NB4 (cell line): ENCODE data around the gene ARVCF.

Source experiments
- DNase-seq: peaks from one replicate; pipeline ENCODE4 v3.0.0; 2010; ENCODE audit warnings: low read depth
- H3K4me3 ChIP-seq: one replicate; pipeline ENCODE4 v1.5.1; 2011; ENCODE audit warnings: mild to moderate bottlenecking, low read depth, low read length, moderate library complexity
- CTCF ChIP-seq: IDR thresholded peaks from one replicate; pipeline ENCODE4 v1.5.1; 2012; ENCODE audit warnings: low read depth, low read length
- MAX ChIP-seq: IDR thresholded peaks from 2 replicates; pipeline ENCODE4 v1.6.1; 2011; ENCODE audit warnings: low read depth, low read length
- MYC ChIP-seq: IDR thresholded peaks from 2 replicates; pipeline ENCODE4 v1.6.1; 2011; ENCODE audit warnings: low read depth, low read length
- POLR2A ChIP-seq: IDR thresholded peaks from 2 replicates; pipeline ENCODE4 v1.6.1; 2011; ENCODE audit warnings: mild to moderate bottlenecking; ENCODE audit not compliant: insufficient read length; ENCODE audit errors: extremely low read depth

The ARVCF gene

GRCh38 chr22:19967850-19968449 lies 48.7 kb downstream of the ARVCF start:
- DNase-seq, result no peak
- TF ChIP-seq POLR2A (no peak), CTCF (no peak), MYC (no peak), MAX (no peak)
- no peak overlapping the region for H3K4me3 ChIP-seq

DNA sequence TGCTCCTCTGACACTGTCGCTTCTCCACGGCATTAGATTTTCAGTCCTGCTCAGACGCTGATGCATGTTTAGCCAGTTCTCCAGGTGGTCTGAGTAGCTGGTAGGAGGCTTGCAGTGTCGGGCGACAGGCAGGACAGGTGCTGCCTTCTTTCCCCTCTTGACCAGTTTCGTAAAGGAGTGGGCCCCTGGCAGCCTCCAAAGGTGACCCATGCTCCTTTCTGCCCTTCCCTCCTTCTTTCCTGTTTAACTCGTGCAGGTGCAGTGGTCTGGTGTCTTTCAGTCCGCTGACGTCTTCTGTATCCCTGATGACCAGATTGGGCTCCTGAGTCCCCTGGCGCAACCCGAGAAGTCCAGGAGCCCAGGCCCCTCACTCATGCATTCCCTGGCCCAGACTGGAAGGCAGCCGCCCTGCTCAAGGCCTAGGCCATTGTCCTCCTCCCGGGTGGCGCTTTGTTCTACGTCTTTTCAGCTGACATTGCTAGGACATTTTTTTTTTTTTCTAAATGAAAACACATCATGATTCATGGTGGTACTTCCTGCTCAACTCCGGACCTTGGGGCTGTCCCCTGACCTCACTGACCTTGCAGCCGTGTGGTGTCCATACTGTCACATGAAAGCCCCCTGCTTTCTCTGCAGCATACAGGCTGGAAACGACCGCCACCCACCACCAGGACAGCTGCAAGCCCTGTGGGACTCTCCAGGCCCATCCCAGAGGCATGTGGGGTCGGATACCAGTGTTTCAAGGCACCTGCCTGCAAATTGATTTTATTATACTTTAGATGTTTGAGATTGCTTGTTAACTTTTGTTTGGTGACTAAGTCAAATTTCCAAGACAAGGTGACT lies 49.5 kb downstream of the ARVCF start:
- H3K4me3 ChIP-seq, result no peak overlapping the region
- TF ChIP-seq CTCF (no peak), POLR2A (no peak), MYC (no peak), MAX (no peak)
- no peak for DNase-seq

DNA sequence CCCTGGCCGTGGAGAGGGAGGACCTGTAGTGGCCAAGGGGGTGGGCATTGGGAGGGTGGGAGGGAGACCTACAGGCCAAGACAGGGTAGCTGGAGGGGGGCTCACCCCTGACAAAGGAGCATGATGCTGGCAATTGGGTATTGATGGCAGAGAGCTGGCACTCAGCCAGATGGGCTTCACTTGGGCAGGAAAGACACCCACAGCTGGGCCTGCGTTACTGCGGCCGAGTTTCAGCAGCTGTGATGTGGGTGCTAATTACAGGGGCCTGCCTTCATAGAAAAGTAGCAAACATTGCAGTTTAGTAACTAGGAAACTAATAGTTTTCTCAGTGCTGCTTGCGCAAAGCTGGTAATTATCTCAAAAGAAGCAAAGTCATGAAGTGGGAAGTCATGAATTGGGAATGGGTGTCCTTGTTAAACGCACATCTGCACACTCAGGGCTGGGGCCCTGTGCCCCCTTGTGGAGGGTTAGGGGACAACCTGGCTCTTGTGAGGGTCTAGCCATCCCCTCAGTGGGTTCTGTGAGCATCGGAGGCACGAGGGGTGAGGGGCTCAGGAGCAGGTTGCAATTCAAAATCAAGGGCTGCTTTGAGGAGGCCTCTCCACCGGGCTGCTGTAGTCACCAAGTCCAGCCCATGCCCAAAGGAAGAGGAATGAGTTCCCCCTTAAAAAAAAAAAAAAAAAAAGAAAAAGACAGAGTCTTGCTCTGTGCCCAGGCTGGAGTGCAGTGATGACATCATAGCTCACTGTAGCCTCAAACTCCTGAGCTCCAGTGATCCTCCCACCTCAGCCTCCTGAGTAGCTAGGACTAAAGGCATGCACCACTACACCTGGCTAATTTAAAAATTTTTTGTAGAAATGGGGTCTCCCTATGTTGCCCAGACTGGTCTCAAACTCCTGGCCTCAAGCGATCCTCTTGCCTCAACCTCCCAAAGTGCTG lies 50.6 kb downstream of the ARVCF start:
- no peak for TF ChIP-seq POLR2A
- TF ChIP-seq CTCF, result peak; percentile 62
- peak; percentile 68 for DNase-seq
- H3K4me3 ChIP-seq, result no peak overlapping the region

GRCh38 chr22:19964701-19965386 lies 51.8 kb downstream of the ARVCF start:
- TF ChIP-seq MYC (no peak), CTCF (no peak), POLR2A (no peak), MAX (no peak)
- H3K4me3 ChIP-seq, result no peak overlapping the region
- no peak for DNase-seq

DNA sequence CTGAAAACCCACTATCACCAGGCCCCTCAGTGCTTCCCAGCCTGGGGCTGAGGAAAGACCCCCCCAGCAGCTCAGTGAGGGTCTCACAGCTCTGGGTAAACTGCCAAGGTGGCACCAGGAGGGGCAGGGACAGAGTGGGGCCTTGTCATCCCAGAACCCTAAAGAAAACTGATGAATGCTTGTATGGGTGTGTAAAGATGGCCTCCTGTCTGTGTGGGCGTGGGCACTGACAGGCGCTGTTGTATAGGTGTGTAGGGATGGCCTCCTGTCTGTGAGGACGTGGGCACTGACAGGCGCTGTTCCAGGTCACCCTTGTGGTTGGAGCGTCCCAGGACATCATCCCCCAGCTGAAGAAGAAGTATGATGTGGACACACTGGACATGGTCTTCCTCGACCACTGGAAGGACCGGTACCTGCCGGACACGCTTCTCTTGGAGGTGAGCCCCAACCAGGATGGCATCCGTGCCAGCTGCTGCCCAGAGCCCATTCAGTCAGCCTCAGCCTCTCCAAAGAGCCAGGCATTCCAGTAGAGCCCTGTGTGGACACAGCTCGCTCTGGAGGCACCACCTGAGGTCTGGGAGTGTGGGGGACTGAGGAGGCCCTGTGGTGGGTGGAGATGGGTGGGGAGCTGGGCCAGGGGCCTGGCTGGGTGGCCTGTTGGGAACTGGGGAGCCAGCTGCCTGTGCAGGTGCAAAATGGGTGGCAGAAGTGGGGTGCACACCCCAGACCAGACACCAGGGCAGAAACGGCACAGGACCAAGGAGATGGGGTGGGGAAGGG lies 52.6 kb downstream of the ARVCF start:
- DNase-seq, result no peak
- H3K4me3 ChIP-seq, result no peak overlapping the region
- TF ChIP-seq MAX (no peak), MYC (no peak), CTCF (no peak), POLR2A (no peak)
